Activated CD4-positive, alpha-beta T cell treated with anti-CD3 and anti-CD28 coated beads, Interleukin-2, amount 50 U/mL, for 16 hours (primary cell): Measurements from ENCODE around the gene PRDM15.

Experiments
- DNase-seq: peaks from one replicate; pipeline ENCODE4 v3.0.0-alpha.2; 2020

The PRDM15 gene

GRCh38 chr21:41760411-41760810 is 118.7 kb downstream of the PRDM15 start:
- DNase-seq = no peak

GRCh38 chr21:41759926-41760325 is 119.2 kb downstream of the PRDM15 start:
- DNase-seq = no peak

- no peak for DNase-seq
Measured at GRCh38 chr21:41759214-41759840, 119.8 kb downstream of the PRDM15 start.

- no peak for DNase-seq
Measured at GRCh38 chr21:41758550-41758949, 120.6 kb downstream of the PRDM15 start.

- DNase-seq = no peak
Measured at GRCh38 chr21:41755934-41756773, 123.0 kb downstream of the PRDM15 start.

GRCh38 chr21:41755258-41755933 is 123.7 kb downstream of the PRDM15 start:
- no peak for DNase-seq

- DNase-seq = no peak
Measured at GRCh38 chr21:41754479-41754891, 124.7 kb downstream of the PRDM15 start.

- no peak for DNase-seq
Measured at GRCh38 chr21:41753006-41753898, 125.9 kb downstream of the PRDM15 start.

- no peak for DNase-seq
Measured at GRCh38 chr21:41752231-41752681, 126.9 kb downstream of the PRDM15 start.

- no peak for DNase-seq
Measured at GRCh38 chr21:41751611-41752011, 127.5 kb downstream of the PRDM15 start.

- no peak for DNase-seq
Measured at GRCh38 chr21:41750532-41751151, 128.5 kb downstream of the PRDM15 start.

GRCh38 chr21:41750051-41750450 is 129.1 kb downstream of the PRDM15 start:
- DNase-seq = no peak

- no peak for DNase-seq
Measured at GRCh38 chr21:41749286-41749685, 129.9 kb downstream of the PRDM15 start.
